NCI-H510A treated with DMSO at 0.1 percent for 48 hours (cell line): ENCODE data around the gene TAF1C.
"Not testable (repeated sequence)": the region's sequence is repeated elsewhere in the genome, so short reads cannot be mapped to it uniquely, and the experiment has no call there.

Experiments used
- DNase-seq: peaks from one replicate; lab custom pipeline; 2025; lab: John Stamatoyannopoulos, UW

TAF1C gene, protein sequence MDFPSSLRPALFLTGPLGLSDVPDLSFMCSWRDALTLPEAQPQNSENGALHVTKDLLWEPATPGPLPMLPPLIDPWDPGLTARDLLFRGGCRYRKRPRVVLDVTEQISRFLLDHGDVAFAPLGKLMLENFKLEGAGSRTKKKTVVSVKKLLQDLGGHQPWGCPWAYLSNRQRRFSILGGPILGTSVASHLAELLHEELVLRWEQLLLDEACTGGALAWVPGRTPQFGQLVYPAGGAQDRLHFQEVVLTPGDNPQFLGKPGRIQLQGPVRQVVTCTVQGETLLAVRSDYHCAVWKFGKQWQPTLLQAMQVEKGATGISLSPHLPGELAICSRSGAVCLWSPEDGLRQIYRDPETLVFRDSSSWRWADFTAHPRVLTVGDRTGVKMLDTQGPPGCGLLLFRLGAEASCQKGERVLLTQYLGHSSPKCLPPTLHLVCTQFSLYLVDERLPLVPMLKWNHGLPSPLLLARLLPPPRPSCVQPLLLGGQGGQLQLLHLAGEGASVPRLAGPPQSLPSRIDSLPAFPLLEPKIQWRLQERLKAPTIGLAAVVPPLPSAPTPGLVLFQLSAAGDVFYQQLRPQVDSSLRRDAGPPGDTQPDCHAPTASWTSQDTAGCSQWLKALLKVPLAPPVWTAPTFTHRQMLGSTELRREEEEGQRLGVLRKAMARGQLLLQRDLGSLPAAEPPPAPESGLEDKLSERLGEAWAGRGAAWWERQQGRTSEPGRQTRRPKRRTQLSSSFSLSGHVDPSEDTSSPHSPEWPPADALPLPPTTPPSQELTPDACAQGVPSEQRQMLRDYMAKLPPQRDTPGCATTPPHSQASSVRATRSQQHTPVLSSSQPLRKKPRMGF

GRCh38 chr16:84186685-84187437 is at the start of gene TAF1C:
TAF1C (minus strand) TSS chr16:84187057; CDS start chr16:84184988, 2,069 bp downstream.
- DNase-seq, result peak; percentile 89

DNA sequence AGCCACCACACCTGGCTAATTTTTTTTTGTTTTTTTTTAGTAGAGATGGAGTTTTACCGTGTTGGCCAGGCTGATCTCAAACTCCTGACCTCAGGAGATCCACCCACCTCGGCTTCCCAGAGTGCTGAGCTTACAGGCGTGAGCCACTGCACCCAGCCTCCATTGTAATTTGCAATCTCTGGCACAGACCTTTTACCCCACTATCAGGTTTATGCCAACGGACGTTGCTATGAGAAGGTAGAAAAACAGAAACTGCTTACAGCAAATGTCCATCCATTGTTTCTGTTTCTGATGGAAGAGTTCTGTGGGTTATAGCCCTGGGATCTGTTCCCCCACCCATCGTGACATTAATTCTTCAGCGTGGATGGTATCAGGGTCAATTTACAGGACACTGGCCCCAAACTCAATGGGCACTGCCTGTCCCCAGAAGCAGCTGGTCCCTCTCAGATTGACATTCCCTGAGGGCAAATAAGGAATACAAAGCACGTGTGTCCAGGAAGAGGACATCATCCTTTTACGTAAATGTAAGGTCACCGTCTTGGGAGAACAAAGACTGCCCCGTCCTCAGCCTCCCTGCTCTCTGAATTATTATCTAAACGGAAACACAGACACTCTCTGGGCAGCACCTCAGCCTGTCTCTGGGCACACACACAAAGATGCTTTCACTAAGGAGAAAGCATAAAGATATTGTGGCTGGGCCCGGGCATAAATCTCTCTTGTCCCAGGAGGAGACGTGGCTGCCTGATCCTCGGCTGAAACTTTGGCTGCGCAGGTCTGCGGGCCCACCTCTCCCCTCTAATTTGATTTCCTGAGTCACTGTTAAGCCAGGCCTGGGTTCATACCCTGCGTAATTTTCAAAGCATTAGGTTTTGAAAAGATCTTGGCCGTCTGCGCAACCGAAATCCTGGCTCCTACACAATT is 47.7 kb upstream of the TAF1C start:
- DNase-seq, result no peak

DNA sequence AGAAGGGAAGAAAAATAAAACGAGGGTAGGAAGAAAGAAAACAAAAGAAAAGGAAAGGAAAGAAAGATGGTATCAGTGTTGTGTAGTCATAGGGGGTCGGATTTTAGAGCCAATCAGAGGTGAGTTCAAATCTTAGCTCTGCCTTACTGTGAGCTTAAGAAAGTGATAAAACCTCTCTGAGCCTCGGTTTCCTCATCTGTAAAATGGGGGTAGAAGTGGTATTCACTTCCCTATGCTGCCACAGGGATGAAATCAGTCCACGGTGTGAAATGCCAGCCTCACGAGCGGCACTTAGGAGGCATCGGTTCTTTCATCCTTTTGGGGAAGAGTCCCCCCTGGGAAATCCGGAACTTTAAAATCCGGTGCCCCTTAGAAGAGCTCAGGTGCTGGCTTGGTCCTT is 46.9 kb upstream of the TAF1C start:
- DNase-seq, result no peak

- DNase-seq, result no peak
Observed at GRCh38 chr16:84232969-84233368, 46.1 kb upstream of the TAF1C start.

DNA sequence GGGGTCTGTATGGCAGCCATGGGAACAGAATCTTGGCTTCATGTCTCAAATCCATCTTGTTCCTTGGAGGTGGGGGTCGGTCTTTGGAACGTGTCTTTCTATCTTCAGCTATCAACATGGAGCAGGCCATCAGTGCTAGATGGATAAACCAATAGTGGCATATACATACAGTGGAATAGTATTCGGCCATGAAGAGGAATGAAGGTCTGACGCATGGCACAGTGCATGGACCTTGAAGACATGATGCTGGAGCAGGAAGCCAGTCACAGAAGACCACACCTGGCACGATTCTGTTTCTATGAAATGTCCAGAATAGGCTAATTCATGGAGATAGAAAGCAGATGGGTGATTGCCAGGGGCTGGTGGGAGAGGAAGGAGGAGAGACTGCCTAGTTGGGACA is 45.2 kb upstream of the TAF1C start:
- no peak for DNase-seq

DNA sequence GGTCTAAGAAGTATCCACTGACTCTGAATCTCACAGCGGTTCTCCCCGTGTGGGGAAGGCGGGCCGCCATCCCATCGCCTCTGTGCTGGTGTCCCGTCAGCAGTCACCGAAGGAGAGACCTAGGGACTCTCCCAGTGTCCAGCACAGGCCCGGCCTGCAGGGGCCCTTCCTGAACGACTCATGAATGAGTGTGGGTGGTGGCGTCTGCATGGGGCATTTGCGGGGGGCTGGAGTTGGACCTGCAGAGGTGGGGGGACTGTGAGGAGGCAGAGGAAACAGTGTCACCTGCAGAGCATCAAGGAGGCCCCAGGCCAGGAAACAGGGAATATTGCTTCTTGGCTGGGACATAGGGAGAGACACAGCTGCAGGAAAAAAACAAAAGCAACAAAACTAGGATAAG is 42.6 kb upstream of the TAF1C start:
- no peak for DNase-seq

DNA sequence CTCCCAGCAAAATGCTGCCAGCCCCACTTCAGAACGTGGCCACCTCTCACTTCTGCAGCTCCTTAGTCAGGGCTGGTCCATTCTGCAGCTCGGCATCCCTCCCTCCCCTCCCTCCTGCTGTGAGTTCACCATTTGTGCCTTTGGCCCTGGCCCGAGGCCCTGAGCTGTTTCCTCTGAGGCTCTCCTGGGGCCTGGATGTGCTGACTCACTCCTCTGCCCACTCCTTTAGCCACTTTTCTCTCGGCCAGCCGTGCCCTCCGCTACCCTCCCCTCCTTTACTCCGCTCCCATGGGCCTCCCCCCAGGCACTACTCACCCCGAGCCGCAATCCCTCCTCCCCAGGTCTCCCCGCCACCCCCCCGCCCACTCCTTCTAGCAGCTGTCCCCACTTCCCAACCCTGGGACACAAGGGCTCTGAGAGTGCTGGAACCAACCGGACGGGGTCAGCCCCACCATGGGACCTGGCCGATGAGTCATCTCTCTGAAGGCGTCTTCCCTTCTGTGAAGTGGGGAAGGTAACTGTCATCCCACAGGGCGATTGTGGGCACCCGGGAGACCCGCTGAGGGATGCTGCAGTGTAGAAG is 41.5 kb upstream of the TAF1C start:
- DNase-seq, result peak; percentile 7

- DNase-seq, result no peak
Observed at GRCh38 chr16:84227548-84227947, 40.7 kb upstream of the TAF1C start.

DNA sequence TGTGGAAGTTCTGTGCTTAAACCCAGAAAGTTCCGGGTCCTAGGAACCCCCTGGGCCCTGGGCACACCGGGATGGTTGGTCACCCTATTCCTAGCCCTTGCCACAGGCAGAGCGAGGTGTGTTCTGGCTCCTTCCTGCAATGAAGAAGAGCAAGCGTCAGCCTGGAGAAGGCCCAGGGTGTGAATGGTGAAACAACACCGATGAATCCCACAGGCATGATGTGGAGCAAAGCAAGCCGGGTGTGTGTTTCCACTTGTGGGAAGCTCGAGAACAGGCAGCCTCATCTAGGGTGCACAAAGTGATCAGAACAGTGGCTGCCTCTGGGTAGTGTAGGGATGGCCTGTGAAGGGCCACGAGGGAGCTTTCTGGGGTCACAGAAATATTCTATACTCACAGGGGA is 39.2 kb upstream of the TAF1C start:
- no peak for DNase-seq

GRCh38 chr16:84225571-84225970 is 38.7 kb upstream of the TAF1C start:
- DNase-seq, result no peak

- DNase-seq, result no peak
Observed at GRCh38 chr16:84225126-84225525, 38.3 kb upstream of the TAF1C start.

DNA sequence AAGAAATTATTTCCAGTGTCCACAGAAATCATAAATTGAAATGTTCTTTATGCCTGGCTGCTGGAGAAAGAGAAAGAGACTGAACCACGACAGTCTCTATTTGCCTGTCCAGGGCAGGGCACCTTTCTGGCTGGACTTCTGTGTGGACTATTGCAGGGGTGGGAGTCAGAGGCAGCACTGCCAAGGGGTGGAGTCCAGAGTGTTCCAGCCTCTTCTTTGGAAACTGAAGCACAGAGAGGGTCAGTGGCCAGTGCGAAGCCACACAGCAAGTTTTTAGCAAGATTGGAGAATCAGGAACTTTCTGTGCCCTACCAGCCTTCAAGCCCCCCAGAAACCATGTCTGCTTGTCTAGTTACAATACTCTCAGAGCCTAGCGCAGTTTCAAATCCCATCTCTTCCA is 37.7 kb upstream of the TAF1C start:
- DNase-seq, result no peak

GRCh38 chr16:84223456-84223855 is 36.6 kb upstream of the TAF1C start:
- no peak for DNase-seq

DNA sequence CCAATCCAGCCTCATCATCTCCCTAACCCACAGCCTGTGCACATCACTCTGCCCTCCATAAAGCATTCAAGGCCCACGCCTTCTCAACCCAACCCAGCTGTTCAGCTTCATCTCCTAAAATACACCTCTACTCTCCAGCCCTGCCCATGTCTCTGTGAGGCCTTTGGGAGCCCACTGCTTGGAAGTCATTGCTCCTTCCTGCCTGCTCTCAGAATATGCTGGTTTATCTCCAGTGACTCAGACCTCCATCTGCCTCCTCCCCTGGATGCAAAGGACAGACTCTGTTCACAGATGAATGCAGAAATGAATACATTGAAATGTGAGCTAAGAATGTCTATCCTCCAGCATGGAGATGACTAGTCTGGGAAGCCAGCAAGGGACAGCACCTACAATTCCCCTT is 34.0 kb upstream of the TAF1C start:
- no peak for DNase-seq

GRCh38 chr16:84218956-84219355 is 32.1 kb upstream of the TAF1C start:
- no peak for DNase-seq

DNA sequence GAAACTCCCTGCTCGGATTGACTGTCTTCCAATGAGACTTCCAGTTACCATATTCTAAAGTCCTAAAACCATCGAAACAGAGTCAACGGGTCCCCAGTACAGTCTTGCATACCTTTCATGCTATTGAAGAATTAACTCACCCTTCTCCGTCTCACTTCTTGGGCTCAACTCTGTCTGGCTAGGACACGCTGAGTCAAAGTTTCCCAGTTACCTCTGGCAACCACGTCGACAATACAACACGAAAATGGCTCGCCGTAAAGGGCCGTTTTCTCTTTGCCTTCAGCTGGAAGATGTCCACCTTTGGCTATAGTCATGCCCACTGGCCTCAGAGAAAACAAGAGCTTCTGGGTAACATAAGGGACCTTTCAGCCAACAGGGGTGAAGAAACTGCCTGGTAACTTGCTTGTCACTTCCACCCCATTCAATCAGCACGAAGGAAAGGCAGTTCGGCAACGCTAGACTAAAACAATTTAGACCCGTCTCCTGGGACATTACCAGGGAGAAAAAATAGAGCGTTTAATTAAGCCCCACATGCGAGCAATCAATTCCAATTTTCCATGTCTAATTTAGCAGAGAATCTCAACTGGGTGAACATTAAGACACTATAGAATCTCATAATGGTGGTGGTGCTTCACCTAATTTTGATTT is 31.4 kb upstream of the TAF1C start:
- DNase-seq, result no peak

DNA sequence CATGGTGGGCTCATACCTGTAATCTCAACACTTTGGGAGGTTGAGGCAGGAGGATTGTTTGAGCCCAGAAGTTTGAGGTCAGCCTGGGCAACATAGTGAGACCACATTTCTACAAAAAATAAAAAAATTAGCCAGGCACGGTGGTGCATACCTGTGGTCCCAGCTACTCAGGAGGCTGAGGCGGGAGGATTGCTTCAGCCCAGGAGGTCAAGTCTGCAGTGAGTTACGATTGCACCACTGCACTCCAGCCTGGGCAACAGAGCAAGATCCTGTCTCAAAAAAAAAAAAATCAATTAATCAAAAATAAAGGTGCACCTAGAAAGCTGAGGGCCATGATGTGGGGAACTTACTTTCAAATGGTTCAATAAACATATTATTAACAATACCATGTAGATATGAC is 29.3 kb upstream of the TAF1C start:
- DNase-seq, result not testable (repeated sequence)

GRCh38 chr16:84215531-84215930 is 28.7 kb upstream of the TAF1C start:
- DNase-seq, result no peak

DNA sequence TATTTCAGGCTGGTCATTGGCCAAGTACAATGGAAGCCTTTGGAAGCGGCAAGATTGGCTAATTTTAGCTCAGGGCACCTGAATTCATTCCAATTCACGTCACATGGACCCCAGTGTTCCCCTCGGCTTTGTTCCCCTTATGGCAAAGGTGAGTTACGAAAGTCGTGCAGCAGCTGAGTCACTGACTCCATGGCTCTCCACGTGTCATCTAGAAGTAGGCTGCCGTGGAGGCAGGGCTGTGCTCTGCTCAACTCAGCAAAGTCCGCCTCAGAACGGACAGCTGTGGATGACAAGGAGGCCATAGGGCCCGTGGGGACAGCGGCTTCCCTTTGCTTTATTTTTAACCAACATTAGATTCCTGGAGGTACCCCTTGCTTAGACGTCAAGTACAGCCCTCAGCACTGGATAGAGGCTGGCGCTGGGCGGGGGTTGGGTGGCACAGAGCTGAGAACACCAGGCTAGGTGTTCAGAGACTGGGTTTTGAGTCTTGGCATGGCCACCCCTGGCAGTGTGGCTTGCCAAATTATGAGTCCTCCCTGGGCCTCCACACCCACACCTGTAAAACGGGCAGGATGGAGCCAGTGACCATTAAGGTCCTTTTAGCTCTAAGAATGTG is 27.7 kb upstream of the TAF1C start:
- DNase-seq, result no peak

DNA sequence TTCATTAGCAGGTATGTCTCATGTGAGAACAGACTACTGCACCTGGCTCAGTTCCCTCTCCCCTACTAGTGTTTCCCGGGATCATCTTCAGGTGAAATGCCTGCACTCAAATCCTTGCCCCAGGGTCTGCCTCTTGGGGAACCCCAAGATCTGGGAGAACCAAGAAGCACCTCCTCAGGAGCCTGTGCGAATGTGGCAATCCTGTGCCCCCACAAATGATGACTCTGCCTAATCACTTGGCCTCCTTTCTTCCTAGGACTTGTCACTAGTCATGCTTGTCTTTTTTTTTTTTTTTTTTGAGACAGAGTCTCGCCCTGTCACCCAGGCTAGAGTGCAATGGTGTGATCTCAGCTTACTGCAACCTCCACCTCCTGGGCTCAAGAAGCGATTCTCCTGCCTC is 25.8 kb upstream of the TAF1C start:
- no peak for DNase-seq
